ENCODE results near the gene METAP1D.

- TF ChIP-seq GATA2 (IDR thresholded peaks at IDR 0.05; ENCODE audit: low read depth, low read length) (no peak), GATA3 (IDR thresholded peaks at IDR 0.05; ENCODE audit: low read depth, low read length) (no peak)
These were observed 42.7 kb upstream of the METAP1D start for GRCh38 chr2:171957061-171957460.

All from SH-SY5Y (cell line).